NCI-H2171 (cell line): ENCODE data around the gene ZNF692.

ENCODE experiments used
- DNase-seq: peaks from one replicate; lab custom pipeline; 2025; lab: John Stamatoyannopoulos, UW

ZNF692 gene

DNA sequence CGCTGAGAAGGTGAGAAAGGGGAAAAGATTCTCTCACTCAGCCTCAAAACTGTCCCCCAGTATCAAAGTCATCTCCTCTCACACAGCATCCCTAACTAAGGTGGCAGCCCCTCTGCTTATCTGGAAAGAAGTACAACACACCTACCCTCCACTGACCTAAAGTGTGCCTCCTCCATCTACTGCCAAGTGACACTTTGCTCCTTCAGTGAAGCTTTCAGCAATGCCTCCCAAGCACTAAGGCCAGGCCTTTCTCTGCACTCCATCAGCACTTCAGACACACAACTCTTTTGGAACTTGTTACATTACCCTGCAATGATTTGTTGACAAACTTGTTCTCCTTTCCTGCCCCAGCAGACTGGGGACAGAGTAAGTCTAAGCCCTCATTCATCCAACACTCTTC lies 34.6 kb downstream of the ZNF692 start:
- no peak for DNase-seq

DNA sequence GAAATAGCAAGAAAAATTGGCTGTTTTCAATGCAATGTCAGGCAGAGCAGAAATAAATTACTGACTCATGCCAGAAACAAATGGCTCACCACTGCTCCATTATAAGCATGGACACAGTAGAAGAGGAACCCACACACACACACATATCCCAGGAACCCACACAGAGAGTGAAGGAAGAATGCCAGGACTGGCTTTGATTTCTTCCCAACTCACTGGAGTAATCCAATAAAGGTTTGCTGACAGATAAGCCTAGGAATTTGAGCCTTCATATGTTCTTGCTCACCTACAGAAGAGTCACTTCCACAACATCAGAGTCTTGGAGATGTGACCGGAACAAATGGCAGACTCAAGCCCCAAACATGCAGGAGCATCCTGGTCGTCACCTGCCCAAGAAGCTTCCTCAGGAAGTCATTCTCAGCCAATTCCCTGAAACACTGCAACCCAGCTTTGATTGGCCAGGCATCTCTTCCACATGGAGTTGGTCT lies 35.3 kb downstream of the ZNF692 start:
- no peak for DNase-seq

DNA sequence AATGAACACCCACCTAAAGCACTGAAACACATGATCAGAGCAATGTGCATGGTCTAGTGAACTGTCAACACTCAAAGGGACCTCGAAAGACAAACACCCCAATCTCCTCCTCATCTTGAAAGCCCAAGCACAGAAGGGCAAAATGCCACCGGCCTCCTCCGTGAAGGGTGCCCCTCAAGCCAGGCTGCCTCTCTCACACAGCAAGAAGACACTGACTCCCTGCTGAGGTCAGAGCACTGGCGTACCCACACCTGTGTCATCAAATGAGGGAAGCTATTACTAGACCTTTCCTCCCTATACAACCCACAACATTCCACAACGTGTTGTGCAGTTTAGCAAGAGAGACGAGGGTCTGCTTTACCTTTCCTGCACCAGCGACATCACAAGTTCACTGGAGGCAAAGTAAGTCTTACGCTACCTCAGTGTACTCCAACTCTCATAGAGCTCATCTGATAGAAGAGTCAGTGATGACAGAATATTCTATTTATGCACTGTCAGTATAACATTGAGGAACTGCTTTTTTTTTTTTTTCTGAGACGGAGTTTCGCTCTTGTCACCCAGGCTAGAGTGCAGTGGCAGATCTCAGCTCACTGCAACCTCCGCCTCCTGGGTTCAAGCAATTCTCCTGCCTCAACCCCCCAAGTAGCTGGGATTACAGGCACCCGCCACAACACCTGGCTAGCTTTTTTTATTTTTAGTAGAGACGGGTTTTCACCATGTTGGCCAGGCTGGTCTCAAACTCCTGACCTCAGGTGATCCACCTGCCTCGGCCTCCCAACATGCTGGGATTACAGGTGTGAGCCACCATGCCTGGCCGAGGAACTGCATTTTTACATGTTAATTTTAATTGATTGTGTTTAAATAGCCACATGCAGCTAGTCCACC lies 36.5 kb downstream of the ZNF692 start:
- DNase-seq = no peak

DNA sequence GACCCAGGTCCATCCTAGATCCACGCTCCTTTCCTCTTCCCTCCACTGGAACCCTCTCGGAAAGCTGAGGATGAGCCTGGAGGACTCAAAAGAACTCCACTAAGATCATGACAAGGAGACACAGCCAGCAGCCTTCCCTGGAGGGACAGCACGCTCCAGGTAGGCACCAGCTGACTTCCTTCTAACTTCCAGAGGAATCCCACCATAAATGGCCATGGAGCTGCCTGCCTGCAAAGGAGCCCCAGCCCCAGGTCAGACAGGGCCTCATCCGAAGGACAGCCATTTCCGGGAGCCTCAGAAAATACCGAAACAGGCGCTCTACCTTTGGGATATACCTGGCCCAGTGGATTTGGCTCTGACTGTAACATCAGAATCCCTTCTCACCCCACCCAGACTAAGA lies 37.2 kb downstream of the ZNF692 start:
- DNase-seq = no peak

DNA sequence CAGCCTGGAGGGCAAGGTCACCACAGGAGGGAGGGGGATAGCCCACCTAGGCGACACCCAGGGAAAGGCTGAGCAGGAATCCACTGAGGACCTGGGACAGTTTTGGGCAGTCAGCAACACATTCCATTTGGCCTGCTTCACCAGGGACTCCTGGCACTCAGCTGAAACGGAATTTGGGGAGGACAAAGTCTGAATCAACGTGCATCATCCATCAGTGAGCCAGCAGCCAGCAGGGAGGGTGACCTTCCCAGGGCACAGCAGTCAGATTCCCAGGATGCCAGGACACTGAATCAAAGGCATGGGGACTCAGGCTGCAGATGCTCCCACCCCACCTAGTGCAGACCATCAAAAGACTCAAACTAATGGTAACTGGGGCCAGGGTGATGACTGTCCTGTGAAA lies 37.8 kb downstream of the ZNF692 start:
- no peak for DNase-seq

DNA sequence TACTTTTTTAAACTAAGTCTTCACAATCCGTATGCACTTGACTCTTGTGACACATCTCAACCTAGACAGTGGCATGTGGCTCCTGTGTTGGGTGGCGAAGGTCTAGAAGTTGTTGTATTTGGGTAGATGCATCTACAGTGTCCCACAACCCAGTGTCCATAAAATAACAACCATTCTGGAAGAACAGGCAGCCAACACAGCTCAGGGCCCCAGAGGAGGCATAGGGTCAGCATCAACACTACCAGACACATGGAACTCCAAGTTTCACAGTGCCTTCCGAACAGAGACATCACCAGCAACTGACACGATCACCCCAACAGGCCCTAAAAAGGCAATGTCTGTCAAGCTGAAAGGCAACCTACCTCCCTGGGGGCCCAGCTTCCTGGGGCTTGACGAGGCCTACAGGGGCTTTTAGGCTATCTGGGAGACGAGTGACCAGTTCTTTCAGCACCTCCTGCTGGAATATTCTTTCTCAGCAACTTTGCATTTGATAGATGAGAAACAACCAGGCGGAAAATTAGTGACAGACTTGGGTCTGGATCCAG lies 38.8 kb downstream of the ZNF692 start:
- DNase-seq = no peak

DNA sequence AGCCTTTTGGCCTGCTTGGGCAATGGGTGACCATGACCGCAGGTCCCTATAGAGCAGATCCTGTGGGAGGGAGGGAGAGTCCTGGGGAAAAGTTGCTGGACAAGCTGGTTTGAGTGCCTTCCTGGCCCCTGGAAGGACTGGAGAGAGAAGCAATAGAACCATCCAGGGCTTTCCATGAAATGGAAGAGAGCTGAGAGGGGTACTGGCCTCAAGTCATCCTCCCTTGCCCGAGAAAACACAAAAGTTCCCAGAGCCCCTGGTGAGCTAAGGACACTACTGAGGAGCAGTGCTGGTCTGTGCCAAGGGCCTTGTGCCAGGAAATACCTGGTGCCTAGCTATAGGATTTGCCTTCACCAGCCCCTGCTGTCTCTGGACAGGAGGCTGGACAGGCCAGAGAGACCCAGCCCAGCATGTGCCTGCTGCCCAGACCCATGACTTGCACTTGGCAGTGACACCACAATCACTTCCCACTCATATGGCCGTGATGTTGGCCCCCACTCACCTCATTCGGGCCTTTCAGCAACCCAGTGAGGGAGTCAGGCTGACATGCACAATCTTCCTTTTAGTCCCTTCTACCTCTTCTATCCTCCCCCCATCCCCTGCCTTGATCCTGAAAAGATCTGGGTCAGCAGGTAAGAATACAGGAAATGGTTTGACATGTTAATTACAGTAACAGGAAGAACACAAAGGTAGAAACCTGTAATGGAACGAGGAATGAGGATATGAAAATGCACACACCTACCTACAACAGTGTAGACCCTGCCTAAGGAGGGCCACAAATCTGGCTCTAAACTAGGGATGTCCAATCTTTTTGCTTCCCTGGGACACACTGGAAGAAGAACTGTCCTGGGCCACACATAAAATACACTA lies 40.1 kb downstream of the ZNF692 start:
- no peak for DNase-seq

DNA sequence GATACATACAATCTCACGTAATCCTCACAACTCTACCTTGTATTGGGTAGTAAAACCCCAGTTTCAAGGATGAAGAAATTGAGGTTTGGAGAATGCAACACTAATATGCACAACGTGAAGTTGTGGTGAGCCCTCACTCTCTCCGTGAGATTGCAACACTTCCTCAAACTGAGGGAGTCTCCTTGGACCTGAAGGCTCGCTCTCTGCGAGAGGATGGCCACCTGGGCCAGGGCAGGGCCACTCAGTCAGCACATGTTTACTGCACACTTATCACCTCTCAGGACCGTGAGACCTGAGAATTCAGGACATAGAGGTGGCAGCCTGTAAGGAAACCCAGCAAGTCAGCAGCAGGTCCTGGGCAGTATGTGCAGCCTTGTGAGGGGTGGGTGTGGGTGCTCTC lies 41.8 kb downstream of the ZNF692 start:
- no peak for DNase-seq

DNA sequence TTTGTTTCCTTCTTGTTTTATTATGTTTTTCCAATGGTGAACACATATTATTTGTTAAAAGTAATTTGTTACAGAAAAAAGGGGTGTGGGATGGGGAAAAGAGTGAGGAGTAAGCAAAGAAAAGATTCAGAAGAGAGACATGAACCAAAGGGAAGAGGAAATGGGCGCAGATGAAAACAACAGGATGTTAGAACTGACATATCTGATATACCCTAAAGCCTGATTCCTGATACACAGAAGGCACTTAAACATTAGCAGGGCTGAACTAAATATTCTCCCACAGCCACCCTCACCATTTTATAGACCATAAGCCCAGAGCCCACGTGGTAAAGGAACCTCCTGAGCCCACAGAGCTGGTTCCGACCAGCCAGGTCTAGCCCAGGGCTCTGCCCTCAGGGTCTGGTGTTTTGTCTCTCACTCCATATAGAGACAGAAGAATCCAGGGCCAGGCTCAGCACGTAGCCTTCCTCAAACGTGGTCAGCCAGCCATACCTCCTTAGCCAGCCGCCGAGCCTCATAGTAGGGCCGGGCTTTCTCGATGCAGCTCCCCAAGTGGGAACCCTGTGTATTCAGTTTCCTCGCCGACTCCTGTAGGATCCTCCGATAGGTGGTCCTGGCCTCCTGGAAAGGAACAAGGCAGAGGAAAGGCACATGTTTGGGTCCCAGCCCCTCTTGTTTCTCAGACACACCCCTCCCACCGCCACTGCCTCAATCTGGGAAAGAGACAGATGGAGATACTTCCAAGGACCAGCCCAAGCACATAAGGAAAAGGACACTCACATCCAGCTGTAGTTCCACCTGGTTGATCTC lies 42.6 kb downstream of the ZNF692 start:
- no peak for DNase-seq

DNA sequence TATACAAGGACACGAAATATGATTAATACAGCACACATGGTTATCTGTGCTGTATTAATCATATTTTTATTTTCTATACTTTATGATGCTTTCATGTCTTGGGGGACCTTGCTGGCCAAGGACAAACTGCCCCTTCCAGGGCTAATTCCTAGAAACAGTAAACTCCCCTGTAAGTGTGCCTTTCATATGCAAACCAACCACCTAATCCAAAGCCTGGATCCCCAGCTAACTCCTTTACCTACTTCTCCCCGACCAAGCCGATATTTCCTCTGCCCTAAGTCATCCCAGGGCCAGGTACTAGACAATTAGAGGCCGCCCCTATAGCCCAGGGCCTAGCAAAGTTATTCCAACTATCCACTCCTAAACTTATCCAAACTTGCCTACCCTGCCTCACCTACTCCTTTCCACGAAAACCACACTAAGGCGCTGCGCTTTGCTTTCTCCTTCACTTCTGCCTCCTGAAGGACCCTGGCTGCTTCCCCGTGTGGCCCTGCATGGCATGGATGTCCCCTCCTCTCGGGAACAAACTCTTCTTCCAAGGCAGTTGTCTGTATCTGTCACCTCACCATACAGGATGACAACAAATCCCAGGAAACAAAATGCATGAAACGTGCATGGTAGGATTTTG lies 43.4 kb downstream of the ZNF692 start:
- DNase-seq = no peak

DNA sequence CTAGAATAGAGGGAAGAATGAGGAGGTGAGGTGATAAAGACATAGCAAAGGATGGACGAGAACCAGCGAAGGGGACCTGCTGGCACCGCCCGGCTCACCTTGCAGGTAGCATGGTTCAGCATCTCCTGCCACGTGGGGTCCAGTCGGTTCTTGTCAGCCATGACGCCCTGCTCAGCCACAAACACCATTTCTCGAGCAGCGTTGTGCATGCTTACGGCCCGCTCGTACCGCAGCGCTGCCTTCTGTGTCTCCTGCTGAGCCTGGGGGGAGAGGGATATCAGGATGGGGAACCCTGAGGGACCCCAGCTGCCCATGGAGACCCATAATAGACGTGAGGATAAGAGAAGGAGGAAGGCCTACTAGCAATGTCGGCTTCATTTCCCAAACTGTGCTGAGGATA lies 44.5 kb downstream of the ZNF692 start:
- DNase-seq = no peak

DNA sequence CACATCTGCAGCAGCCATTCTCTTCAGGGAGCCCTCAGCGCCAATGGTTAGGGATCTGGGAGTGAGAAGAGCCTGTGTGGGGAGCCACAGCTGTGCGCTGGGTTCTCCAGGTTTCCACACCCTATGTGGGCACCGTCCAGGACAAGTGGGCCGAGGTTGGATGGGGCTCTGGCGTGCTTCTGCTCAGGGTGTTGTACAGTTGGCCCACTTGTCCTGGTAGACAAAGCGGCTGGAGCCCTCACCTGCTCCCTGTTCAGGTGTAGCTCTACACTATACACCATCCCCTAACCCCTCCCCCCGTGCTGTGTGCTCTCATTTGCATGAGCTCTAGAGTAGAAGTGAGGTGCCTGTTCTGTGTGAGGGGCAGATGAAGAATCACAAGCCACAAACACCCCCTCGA lies 45.3 kb downstream of the ZNF692 start:
- no peak for DNase-seq

DNA sequence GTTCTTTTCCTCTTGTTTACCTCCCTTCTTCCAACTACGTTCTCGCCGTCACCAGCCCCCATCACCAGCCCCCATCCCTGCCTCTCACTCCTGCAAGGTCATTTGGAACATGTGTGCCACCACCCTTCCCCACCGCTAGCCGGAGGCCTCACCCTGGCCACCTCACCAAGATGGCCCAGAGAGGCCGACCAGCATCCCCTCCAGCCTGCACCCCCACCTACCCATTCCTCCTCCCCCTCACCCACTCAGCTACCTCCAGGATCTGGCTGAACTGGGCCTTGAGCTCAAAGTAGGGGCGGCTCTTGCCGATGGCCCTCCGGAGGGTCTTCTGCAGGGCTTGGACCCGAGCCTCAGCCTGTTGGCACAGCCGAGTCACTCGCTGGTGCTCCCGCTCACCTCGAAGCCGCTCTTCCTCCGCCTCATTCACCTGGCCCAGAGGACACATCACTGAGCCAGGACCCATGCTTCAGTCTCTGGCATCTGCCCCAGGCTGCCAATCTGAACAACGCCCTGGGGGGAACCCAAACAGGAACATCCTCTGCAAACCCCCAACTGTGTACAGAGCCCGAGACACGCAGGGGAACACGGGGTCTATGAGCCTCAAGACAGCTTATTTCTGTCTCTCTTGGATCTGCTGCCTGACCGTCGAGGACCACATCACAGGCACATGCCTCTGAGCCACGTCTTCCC lies 46.0 kb downstream of the ZNF692 start:
- DNase-seq = no peak

DNA sequence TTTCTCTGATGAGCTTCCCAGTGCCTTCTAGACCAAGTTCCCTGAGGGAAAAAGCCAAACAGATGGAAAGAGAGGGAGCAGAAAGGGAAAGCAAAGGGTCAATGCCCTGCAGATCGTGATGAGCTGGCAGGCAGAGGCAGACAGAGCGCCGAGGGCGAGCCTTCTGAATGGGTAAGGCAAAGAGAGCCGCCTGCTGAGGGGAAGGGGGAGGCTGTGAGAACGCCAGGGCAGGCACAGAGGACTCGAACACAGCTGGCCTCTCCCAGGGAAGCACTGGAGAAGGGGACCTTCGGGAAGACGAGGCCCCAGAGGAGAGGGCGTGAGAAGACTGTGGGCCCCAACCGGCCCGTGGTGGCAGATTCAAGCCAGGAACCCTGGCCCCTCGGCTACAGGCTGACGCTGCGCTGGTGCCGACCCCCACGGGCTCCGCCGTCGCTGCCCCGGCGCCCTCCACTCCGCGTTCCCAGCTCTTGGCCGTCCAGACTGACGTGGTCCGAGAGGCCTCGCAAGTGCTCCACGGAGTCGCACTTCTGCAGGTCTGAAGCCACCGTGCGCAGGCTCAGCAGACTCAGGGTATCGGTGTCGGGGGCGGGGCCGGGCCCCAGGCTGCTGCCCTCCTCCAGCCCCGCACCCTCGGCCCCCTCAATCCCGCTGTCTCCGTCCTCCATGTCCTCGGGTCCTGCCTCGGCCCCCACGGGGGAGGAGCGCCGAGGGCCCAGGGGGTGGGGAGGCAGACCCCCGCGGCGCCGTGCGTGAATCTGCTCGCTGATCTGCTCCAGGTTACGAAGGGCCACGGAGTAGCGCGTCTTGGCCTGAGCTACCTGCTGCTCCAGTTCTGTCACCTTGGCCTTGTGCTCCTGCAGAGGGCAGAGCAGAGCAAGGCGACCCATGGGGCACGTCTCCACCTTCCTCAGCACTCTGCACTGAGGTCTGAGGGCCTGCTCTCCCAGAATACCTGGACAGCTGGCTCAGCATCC lies 47.1 kb downstream of the ZNF692 start:
- DNase-seq = no peak

DNA sequence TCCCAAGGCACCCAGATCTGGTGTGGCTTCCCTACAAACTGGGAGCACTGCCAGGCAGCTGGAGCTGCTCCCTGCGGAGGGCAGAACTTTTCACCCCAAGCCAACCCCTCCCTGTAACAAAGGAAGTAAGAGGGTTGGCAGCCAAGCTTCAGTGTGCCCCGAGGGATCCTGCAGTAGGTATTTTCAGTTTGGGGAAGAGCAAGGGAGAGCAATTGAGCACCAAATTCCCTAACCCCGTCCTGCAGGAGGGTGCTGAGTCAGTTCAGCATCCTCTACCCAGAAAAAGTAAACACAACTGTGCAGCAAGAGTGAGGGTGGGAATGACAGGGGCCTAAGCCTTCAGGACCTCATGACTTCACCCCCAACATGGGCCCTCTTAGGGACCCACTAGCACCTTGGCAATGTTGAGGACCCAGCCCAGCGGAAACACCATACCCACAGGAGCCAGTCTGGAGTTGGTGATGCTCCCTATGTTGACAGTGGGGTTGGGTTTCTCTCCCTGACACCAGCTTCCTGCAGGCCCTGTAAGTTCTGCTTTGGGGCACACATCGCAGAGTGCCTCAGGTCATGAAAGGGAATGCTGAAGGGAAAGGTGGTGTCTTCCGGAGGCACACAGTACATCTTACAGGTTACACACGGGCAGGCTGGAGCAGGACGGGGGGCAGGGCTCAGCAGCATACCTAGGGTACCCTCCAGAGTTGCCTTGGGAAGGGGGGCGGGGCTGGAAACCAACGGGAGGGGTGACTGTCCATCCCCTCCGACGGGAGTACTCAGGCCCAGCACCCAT lies 48.0 kb downstream of the ZNF692 start:
- no peak for DNase-seq

DNA sequence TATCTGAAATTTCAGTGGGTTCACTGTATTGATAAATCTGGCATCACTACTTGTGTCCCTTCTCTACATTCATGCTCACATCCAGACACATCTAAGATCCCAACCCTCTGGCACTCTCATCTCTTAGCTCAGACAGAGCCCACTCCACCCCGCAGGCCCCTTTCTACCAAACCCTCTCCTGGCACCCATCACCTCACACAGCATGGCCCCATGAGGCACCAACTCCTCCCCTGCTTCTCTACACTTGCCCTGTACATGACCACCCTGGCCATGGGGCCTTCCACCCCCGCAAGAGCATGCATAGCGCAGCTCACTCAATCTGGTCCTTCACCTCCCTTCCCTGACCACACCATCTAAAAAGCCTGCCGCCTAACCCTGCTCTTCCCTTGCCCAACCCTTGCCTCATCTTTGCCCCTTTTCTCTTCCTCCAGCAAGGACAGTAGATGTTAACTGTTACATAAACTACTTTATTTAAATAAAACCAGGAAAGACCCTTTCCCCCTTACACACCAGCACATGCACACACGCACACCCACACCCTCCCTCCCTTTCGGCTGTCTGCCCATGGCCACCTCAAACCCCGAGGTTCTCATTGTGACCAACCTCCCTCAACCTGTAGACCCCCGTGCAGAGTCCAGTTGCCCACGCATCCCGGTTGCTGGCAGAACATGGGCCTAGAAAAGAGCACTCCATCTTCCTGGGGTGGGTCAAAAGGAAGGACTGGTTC lies 48.7 kb downstream of the ZNF692 start:
- DNase-seq = no peak

DNA sequence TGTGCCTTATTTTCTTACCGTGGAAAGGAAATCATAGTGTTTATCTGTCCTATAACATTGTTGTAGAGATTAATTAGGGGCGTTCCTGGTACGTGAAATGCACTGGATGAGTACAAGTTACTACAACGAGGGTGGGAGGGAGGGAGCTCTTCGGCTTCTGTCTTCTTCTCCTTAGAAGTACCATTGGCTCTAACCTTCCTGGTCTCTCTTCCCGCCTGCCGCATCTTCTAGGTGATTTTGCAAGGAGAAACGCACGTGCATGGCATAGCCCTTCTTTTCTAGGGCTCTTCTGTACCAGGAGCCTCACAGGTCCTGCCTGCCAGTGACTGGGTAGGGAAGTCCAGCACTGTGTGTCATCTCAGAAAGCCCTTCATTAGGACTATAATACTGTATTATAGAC lies 50.0 kb downstream of the ZNF692 start:
- no peak for DNase-seq
